Gastroesophageal sphincter (tissue), 4 donors: Measurements from ENCODE around the gene SLC25A53. TPM values are rescaled to one million over a fixed set of nuclear protein-coding genes. Genes with fewer than 3 reads are reported as not detected.

Source experiments
- ATAC-seq: fragments of 150-250 bp; one replicate; pipeline ENCODE4 v1.9.1; 2016; ENCODE audit warnings: mild to moderate bottlenecking, moderate library complexity
- H3K27ac ChIP-seq, 4 donors: fragments of 200-600 bp; sonication (generic) in 3 of 4; 1 replicate in 3 of 4; 2 replicates in 1 of 4; pipeline ENCODE4 v1.5.1; 2016 to 2019
- H3K27me3 ChIP-seq: fragments of 200-600 bp; sonication (generic); one replicate; pipeline ENCODE4 v1.5.1; 2019
- H3K36me3 ChIP-seq, 2 donors: fragments of 200-600 bp; sonication (generic); one replicate each; pipeline ENCODE4 v1.5.1; 2019; ENCODE audit warnings: control low read depth in 1 of 2
- H3K4me1 ChIP-seq, 3 donors: fragments of 200-600 bp; sonication (generic); 1 replicate in 2 of 3; 2 replicates in 1 of 3; pipeline ENCODE4 v1.5.1; 2016 to 2019; ENCODE audit warnings: control low read depth in 2 of 3
- H3K4me3 ChIP-seq, 2 donors: fragments of 200-600 bp; sonication (generic); one replicate each; pipeline ENCODE4 v1.5.1; 2019; ENCODE audit warnings: mild to moderate bottlenecking in 1 of 2, moderate library complexity in 1 of 2
- H3K9me3 ChIP-seq, 3 donors: fragments of 200-600 bp; sonication (generic); one replicate each; pipeline ENCODE4 v1.5.1; 2017 to 2019; ENCODE audit warnings: control low read depth in 2 of 3
- CTCF ChIP-seq, 4 experiments: fragments of 200-600 bp in 2 of 4; fragments of 450-650 bp in 2 of 4; sonication (generic) in 1 of 4; IDR thresholded peaks; one replicate each; pipeline ENCODE4 v1.5.1; 2017 to 2019; ENCODE audit warnings: antibody characterized with exemption in 4 of 4, mild to moderate bottlenecking in 2 of 4, moderate library complexity in 2 of 4
- EP300 ChIP-seq: sonication (generic); formaldehyde crosslinking; IDR thresholded peaks from one replicate; pipeline ENCODE4 v1.6.1; 2017; ENCODE audit warnings: antibody characterized with exemption, mild to moderate bottlenecking
- POLR2A ChIP-seq, 2 donors: fragments of 450-650 bp; IDR thresholded peaks; one replicate each; pipeline ENCODE4 v1.6.1; 2017; ENCODE audit warnings: antibody characterized with exemption in 2 of 2, mild to moderate bottlenecking in 2 of 2, moderate library complexity in 1 of 2
- POLR2AphosphoS5 ChIP-seq: sonication (generic); formaldehyde crosslinking; IDR thresholded peaks from one replicate; pipeline ENCODE4 v1.6.1; 2017; ENCODE audit warnings: antibody characterized with exemption
- WGBS, 2 donors: methylation state at CpG; one replicate each; pipeline ENCODE4 v1.1.5; 2018; ENCODE audit warnings: low coverage in 1 of 2; 5-methylcytosine and 5-hydroxymethylcytosine counted together
- total RNA-seq, 4 donors: library from RNA; depleted of rRNA; stranded (reverse); fragments of >200 nt; gene quantifications; one replicate each; pipeline ENCODE4 v1.1.0, GENCODE V29; 2016

SLC25A53 gene
- total RNA-seq, 4 donors from 2014 or later: 21.9 to 53.4 (median 30.3) TPM

GRCh38 chrX:104165894-104166734 lies 9.3 kb upstream of the SLC25A53 start, which contains the start of gene FAM199X:
TSS of gene FAM199X (plus strand) at chrX:104166453. CDS start at chrX:104166786, 333 bp downstream.
- peak; percentile 80 for TF ChIP-seq POLR2A (IDR thresholded peaks at IDR 0.05)
- TF ChIP-seq POLR2AphosphoS5: peak; percentile 23
- peak; percentile 52 to 81 (median 75) for TF ChIP-seq CTCF (IDR thresholded peaks at IDR 0.05)
- no peak for TF ChIP-seq EP300
- Histone ChIP-seq H3K4me1 (peaks cover 0 to 39% (median 0%) of the 10 kb centered on the region in 3 donors), H3K4me3 (peak within 1 kb of the TSS; percentile 82 to 87), H3K9me3 (no peaks in the 10 kb centered on the region), H3K36me3 (no peaks in the 10 kb centered on the region), H3K27ac (peak within 1 kb of the TSS; percentile 68 to 89 (median 85)), H3K27me3 (no peaks in the 10 kb centered on the region)
- peak; percentile 97 for ATAC-seq
- WGBS, 2 donors: 63% methylated on average over 4 of the region's 71 CpGs; no CpG with 5 or more reads in 1 of the 2 donors

- TF ChIP-seq POLR2A (IDR thresholded peaks at IDR 0.05): no peak
- Histone ChIP-seq H3K4me3 (no peak overlapping the region), H3K4me1 (peaks cover 0 to 12% (median 0%) of the 10 kb centered on the region in 3 donors), H3K27me3 (no peaks in the 10 kb centered on the region), H3K36me3 (no peaks in the 10 kb centered on the region), H3K9me3 (no peaks in the 10 kb centered on the region), H3K27ac (no peak overlapping the region)
- no CpG with 5 or more reads among the region's 1 CpG for WGBS, 2 donors
- no peak for ATAC-seq
Measured at GRCh38 chrX:104151037-104151436, 5.8 kb downstream of the SLC25A53 start.

GRCh38 chrX:104141087-104141760 lies 15.6 kb downstream of the SLC25A53 start:
- TF ChIP-seq EP300 (no peak), CTCF (IDR thresholded peaks at IDR 0.05) (no peak), POLR2AphosphoS5 (no peak), POLR2A (IDR thresholded peaks at IDR 0.05) (no peak)
- H3K4me1 ChIP-seq: no peaks in the 10 kb centered on the region
- no peaks in the 10 kb centered on the region for H3K36me3 ChIP-seq
- no peaks in the 10 kb centered on the region for H3K9me3 ChIP-seq
- H3K27ac ChIP-seq: no peak overlapping the region
- no peaks in the 10 kb centered on the region for H3K27me3 ChIP-seq
- no peak overlapping the region for H3K4me3 ChIP-seq
- ATAC-seq: no peak
- 77 to 84% methylated on average over 4 to 5 of the region's 8 CpGs for WGBS, 2 donors

- WGBS, 2 donors: 33 to 56% methylated on average over 1 to 3 of the region's 3 CpGs
- H3K27me3 ChIP-seq: no peaks in the 10 kb centered on the region
- no peak overlapping the region for H3K4me3 ChIP-seq
- no peaks in the 10 kb centered on the region for H3K9me3 ChIP-seq
- H3K36me3 ChIP-seq: no peaks in the 10 kb centered on the region
- ATAC-seq: no peak
- no peak overlapping the region for H3K27ac ChIP-seq
- peaks cover 0 to 11% (median 5%) of the 10 kb centered on the region in 3 donors for H3K4me1 ChIP-seq
- TF ChIP-seq POLR2A (IDR thresholded peaks at IDR 0.05) (no peak), POLR2AphosphoS5 (no peak), EP300 (no peak), CTCF (IDR thresholded peaks at IDR 0.05) (no peak)
Measured at GRCh38 chrX:104137496-104137895, 19.3 kb downstream of the SLC25A53 start.

- H3K4me1 ChIP-seq: peaks cover 0 to 15% (median 5%) of the 10 kb centered on the region in 3 donors
- ATAC-seq: peak; percentile 89
- TF ChIP-seq CTCF (IDR thresholded peaks at IDR 0.05) (peak; percentile 44 to 86 (median 67)), EP300 (no peak), POLR2A (IDR thresholded peaks at IDR 0.05) (no peak), POLR2AphosphoS5 (peak; percentile 6)
- H3K36me3 ChIP-seq: no peaks in the 10 kb centered on the region
- H3K27me3 ChIP-seq: no peaks in the 10 kb centered on the region
- peak overlapping the region; percentile 44 to 55 for H3K4me3 ChIP-seq
- H3K27ac ChIP-seq: peak overlapping the region; percentile 48 to 82 (median 73)
- no peaks in the 10 kb centered on the region for H3K9me3 ChIP-seq
- WGBS, 2 donors: 30 to 36% methylated on average over 5 to 9 of the region's 10 CpGs
Measured at GRCh38 chrX:104136241-104137019, 20.4 kb downstream of the SLC25A53 start.
